ENCODE measurements around the gene MTRF1L. TPM values are rescaled to one million over a fixed set of nuclear protein-coding genes. Genes with fewer than 3 reads are reported as not detected.

Gene MTRF1L
- total RNA-seq, 1 experiment from 2014 or later: 26.5 TPM

DNA sequence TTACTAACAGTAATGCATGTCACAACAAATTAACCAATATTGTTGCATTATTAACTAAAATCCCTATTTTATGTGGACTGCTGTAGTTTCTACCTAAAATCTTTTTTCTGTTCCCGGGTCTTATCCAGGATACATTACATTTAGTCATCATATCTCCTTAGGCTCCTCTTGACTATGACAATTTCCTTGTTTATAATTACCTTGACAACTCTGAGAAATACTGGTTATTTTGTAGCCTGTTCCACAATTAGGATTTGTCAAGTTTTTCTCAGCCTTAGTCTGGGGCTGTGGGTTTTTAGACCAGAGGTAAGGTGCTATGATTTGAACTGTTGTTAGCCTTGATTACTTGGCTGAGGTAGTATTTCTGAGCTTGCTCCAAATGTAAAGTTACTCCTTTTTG, 23.4 kb downstream of the MTRF1L start:
- no peak overlapping the region for H2BK120ac ChIP-seq (ENCODE audit: low read depth, low read length, poor library complexity, severe bottlenecking)
- no peak for DNase-seq
- TF ChIP-seq, protein P1, sequence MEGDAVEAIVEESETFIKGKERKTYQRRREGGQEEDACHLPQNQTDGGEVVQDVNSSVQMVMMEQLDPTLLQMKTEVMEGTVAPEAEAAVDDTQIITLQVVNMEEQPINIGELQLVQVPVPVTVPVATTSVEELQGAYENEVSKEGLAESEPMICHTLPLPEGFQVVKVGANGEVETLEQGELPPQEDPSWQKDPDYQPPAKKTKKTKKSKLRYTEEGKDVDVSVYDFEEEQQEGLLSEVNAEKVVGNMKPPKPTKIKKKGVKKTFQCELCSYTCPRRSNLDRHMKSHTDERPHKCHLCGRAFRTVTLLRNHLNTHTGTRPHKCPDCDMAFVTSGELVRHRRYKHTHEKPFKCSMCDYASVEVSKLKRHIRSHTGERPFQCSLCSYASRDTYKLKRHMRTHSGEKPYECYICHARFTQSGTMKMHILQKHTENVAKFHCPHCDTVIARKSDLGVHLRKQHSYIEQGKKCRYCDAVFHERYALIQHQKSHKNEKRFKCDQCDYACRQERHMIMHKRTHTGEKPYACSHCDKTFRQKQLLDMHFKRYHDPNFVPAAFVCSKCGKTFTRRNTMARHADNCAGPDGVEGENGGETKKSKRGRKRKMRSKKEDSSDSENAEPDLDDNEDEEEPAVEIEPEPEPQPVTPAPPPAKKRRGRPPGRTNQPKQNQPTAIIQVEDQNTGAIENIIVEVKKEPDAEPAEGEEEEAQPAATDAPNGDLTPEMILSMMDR (conservative IDR thresholded peaks at IDR 0.05): no peak
- H2AFZ ChIP-seq (ENCODE audit: low read length): no peak overlapping the region
- no peak overlapping the region for H4K91ac ChIP-seq (ENCODE audit: insufficient read length, low read depth, low read length)
- H2BK12ac ChIP-seq (ENCODE audit: insufficient read length, low read depth, low read length): no peak overlapping the region
- H3T11ph ChIP-seq (ENCODE audit: low read length): no peak overlapping the region
- Mint-ChIP-seq H3K9me3 (no peaks in the 10 kb centered on the region; a peak in 1 of 5 replicates), H3K36me3 (ENCODE audit: insufficient read depth in 1 of 3, low read depth in 3 of 3) (peaks cover 30 to 48% (median 34%) of the 10 kb centered on the region in 3 experiments; a peak in 6 of 7 replicates), H3K27ac (peak overlapping the region in 1 of 3 experiments; percentile 28; a peak in 1 of 7 replicates), H3K4me1 (peaks cover 50 to 54% of the 10 kb centered on the region in 2 experiments), H3K27me3 (ENCODE audit: low read depth) (no peaks in the 10 kb centered on the region; the same call in 1 of the 2 replicates), H3K4me3 (peak overlapping the region in 1 of 2 experiments; percentile 14; a peak in 2 of 5 replicates)
- peaks cover 3% of the 10 kb centered on the region for H3K23me2 ChIP-seq (ENCODE audit: insufficient read length, low read depth, low read length, poor library complexity, severe bottlenecking)
- H3K4ac ChIP-seq (ENCODE audit: low read depth, low read length): no peak overlapping the region
- no peak overlapping the region for H3K9ac ChIP-seq (ENCODE audit: extremely low read depth, insufficient read length, low read length)
- no peaks in the 10 kb centered on the region for H4K20me1 ChIP-seq (ENCODE audit: control insufficient read depth, insufficient read depth, insufficient read length)
- H3K9me3 ChIP-seq (ENCODE audit: control insufficient read depth, low read depth, low read length): no peaks in the 10 kb centered on the region
- peaks cover 66% of the 10 kb centered on the region for H3K79me2 ChIP-seq (ENCODE audit: insufficient read depth, low read length)
- H3K27ac ChIP-seq (ENCODE audit: insufficient read length, low read depth, low read length): no peak overlapping the region
- H3K56ac ChIP-seq (ENCODE audit: insufficient read length, low read depth, low read length): no peak overlapping the region
- no peak overlapping the region for H3K14ac ChIP-seq (ENCODE audit: insufficient read depth, low read length)
- no peak overlapping the region for H2BK15ac ChIP-seq (ENCODE audit: low read depth, low read length)
- no peak overlapping the region for H4K5ac ChIP-seq (ENCODE audit: insufficient read length, low read depth, low read length)
- H3K27me3 ChIP-seq (ENCODE audit: insufficient read depth, low read length): no peaks in the 10 kb centered on the region
- H3K18ac ChIP-seq (ENCODE audit: insufficient read length, low read depth, low read length): no peak overlapping the region
- H4K8ac ChIP-seq (replicated peaks; ENCODE audit: insufficient read length, low read depth, low read length): no peak overlapping the region
- no peak overlapping the region for H2BK5ac ChIP-seq (ENCODE audit: insufficient read length, low read length)
- no CpG with 5 or more reads among the region's 1 CpG for WGBS (ENCODE audit: extremely low coverage, insufficient read length, low lambda C conversion rate)
- peaks cover 4% of the 10 kb centered on the region for H3K79me1 ChIP-seq (ENCODE audit: insufficient read depth, low read depth, low read length, poor library complexity, severe bottlenecking)
- H3K23ac ChIP-seq (ENCODE audit: insufficient read length, low read depth, low read length): no peak overlapping the region
- H2BK20ac ChIP-seq (ENCODE audit: low read depth, low read length, poor library complexity, severe bottlenecking): no peak overlapping the region
- H2AK5ac ChIP-seq (ENCODE audit: insufficient read length, low read length): no peak overlapping the region
- H3K4me2 ChIP-seq (ENCODE audit: insufficient read depth, insufficient read length, low read length): no peak overlapping the region
- H3K4me1 ChIP-seq (ENCODE audit: insufficient read depth, low read length): no peaks in the 10 kb centered on the region; the same call in 1 of the 2 replicates

Data from H9 (cell line).